ENCODE data around the gene KCNH1. TPM values are rescaled to one million over a fixed set of nuclear protein-coding genes. Genes with fewer than 3 reads are reported as not detected.

Gene KCNH1
- total RNA-seq, 1 experiment from 2014 or later: not detected

DNA sequence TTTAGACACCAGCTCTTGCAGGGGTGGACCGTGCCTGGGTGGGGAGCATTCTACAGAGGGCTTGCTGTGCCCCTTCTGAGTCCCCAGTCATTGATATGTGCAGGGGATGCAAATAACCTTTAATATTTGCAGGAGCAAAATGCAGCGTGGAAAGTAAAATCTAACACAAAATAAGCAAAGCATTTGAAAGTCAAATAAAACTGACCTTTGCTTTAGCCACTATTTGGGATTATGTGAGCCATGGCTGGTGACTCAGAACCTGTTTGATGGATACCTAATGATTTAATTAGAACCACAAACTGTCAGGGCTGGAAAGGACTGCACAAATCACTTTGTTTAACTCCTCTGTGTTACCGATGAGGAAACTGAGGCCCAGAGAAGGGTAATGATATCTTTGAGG is 427.7 kb downstream of the KCNH1 start:
- ChIA-PET POLR2A (ENCODE audit: low non-redundant PET) (no interaction called here), CTCF (no interaction called here)
- Histone ChIP-seq H3K27me3 (replicated peaks; ENCODE audit: insufficient read depth, low read depth, low read length, poor library complexity) (peaks cover 37% of the 10 kb centered on the region), H3K4me1 (ENCODE audit: insufficient read depth, low read length, poor library complexity, severe bottlenecking) (no peaks in the 10 kb centered on the region), H3K9me3 (ENCODE audit: low read depth, low read length, poor library complexity, severe bottlenecking) (no peaks in the 10 kb centered on the region), H3K27ac (ENCODE audit: low read depth, low read length, poor library complexity, severe bottlenecking) (no peak overlapping the region), H3K36me3 (ENCODE audit: insufficient read depth, low read length, poor library complexity, severe bottlenecking) (no peaks in the 10 kb centered on the region), H3K4me3 (ENCODE audit: low read depth, low read length, poor library complexity, severe bottlenecking) (no peak overlapping the region)
- no TSS peak for BruUV-seq (replicated peaks)
- no peak for DNase-seq (ENCODE audit: low spot score)
- intact Hi-C loops (cut with micrococcal nuclease; ENCODE audit: unreplicated experiment): no loop called here
- TF ChIP-seq EZH2 (IDR thresholded peaks at IDR 0.05; ENCODE audit: borderline replicate concordance, low read depth, low read length, poor library complexity, severe bottlenecking): no peak
- TF ChIP-seq, protein P1, sequence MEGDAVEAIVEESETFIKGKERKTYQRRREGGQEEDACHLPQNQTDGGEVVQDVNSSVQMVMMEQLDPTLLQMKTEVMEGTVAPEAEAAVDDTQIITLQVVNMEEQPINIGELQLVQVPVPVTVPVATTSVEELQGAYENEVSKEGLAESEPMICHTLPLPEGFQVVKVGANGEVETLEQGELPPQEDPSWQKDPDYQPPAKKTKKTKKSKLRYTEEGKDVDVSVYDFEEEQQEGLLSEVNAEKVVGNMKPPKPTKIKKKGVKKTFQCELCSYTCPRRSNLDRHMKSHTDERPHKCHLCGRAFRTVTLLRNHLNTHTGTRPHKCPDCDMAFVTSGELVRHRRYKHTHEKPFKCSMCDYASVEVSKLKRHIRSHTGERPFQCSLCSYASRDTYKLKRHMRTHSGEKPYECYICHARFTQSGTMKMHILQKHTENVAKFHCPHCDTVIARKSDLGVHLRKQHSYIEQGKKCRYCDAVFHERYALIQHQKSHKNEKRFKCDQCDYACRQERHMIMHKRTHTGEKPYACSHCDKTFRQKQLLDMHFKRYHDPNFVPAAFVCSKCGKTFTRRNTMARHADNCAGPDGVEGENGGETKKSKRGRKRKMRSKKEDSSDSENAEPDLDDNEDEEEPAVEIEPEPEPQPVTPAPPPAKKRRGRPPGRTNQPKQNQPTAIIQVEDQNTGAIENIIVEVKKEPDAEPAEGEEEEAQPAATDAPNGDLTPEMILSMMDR (conservative IDR thresholded peaks at IDR 0.05; ENCODE audit: low read depth, low read length): no peak

DNA sequence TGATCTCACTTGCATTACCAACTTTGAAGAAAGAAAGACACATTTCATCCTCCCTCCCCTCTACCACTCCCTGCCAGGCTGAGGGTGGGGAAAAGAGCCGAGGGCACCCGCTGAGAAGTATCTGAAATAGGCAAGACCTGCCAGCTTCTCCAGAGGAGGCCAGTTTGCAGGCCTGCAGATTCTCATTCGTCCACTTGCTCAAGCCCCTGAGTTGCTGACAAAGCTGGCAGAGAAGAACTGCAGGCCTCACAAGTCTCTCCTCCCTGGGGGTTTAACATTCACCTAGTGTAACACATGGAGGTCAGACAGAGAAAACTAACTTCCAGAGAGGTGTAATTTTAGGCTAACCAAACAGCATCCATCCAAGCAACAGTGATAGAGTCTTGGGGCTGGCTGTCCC is 428.9 kb downstream of the KCNH1 start:
- TF ChIP-seq, protein P1 (conservative IDR thresholded peaks at IDR 0.05; ENCODE audit: low read depth, low read length): no peak
- no peak for TF ChIP-seq EZH2 (IDR thresholded peaks at IDR 0.05; ENCODE audit: borderline replicate concordance, low read depth, low read length, poor library complexity, severe bottlenecking)
- no TSS peak for BruUV-seq (replicated peaks)
- DNase-seq (ENCODE audit: low spot score): no peak
- Histone ChIP-seq H3K27me3 (replicated peaks; ENCODE audit: insufficient read depth, low read depth, low read length, poor library complexity) (peaks cover 39% of the 10 kb centered on the region), H3K36me3 (ENCODE audit: insufficient read depth, low read length, poor library complexity, severe bottlenecking) (no peaks in the 10 kb centered on the region), H3K4me1 (ENCODE audit: insufficient read depth, low read length, poor library complexity, severe bottlenecking) (no peaks in the 10 kb centered on the region), H3K4me3 (ENCODE audit: low read depth, low read length, poor library complexity, severe bottlenecking) (no peak overlapping the region), H3K9me3 (ENCODE audit: low read depth, low read length, poor library complexity, severe bottlenecking) (no peaks in the 10 kb centered on the region), H3K27ac (ENCODE audit: low read depth, low read length, poor library complexity, severe bottlenecking) (no peak overlapping the region)
- intact Hi-C loops (cut with micrococcal nuclease; ENCODE audit: unreplicated experiment): no loop called here
- ChIA-PET CTCF (no interaction called here), POLR2A (ENCODE audit: low non-redundant PET) (no interaction called here)

DNA sequence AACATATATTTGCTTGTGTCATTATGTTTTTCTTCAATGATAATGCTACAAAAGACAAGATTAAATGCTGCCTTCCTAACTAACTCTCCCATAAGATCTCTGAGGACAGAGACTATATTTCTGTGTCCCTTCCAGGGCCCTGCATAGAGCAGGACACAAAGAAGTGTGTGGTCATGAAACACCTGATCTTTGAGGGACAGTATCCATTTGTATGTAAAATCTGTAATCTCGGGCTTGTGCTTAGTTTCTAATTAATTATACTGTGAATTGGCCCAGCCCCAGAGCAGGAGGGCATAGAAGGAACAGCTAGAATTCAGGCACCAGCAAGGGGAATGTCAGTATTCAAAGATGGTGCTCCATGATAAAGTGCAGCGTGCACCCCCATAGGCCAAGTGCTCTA is 430.4 kb downstream of the KCNH1 start:
- H3K27ac ChIP-seq (ENCODE audit: low read depth, low read length, poor library complexity, severe bottlenecking): no peak overlapping the region
- ChIA-PET POLR2A (ENCODE audit: low non-redundant PET) (no interaction called here), CTCF (no interaction called here)
- TF ChIP-seq EZH2 (IDR thresholded peaks at IDR 0.05; ENCODE audit: borderline replicate concordance, low read depth, low read length, poor library complexity, severe bottlenecking): no peak
- TF ChIP-seq, protein P1 (conservative IDR thresholded peaks at IDR 0.05; ENCODE audit: low read depth, low read length): no peak
- no peaks in the 10 kb centered on the region for H3K4me1 ChIP-seq (ENCODE audit: insufficient read depth, low read length, poor library complexity, severe bottlenecking)
- H3K36me3 ChIP-seq (ENCODE audit: insufficient read depth, low read length, poor library complexity, severe bottlenecking): no peaks in the 10 kb centered on the region
- no peak overlapping the region for H3K4me3 ChIP-seq (ENCODE audit: low read depth, low read length, poor library complexity, severe bottlenecking)
- peaks cover 50% of the 10 kb centered on the region for H3K27me3 ChIP-seq (replicated peaks; ENCODE audit: insufficient read depth, low read depth, low read length, poor library complexity)
- DNase-seq (ENCODE audit: low spot score): no peak
- BruUV-seq (replicated peaks): no TSS peak
- intact Hi-C loops (cut with micrococcal nuclease; ENCODE audit: unreplicated experiment): no loop called here
- no peaks in the 10 kb centered on the region for H3K9me3 ChIP-seq (ENCODE audit: low read depth, low read length, poor library complexity, severe bottlenecking)

Data from A673 (cell line).